SK-N-SH treated with all-trans-retinoic acid at 6 μM for 48 hours (cell line): ENCODE data around the gene TMEM37.

Experiments
- ATAC-seq: fragments of 200-7000 bp; cut with Tn5 transposase; 3 replicates; pipeline ENCODE4 v1.9.1; 2020; ENCODE audit warnings: mild to moderate bottlenecking, moderate library complexity
- ARNTL ChIP-seq: fragments of 450-650 bp; formaldehyde crosslinking; IDR thresholded peaks from 2 replicates; pipeline ENCODE4 v1.5.0; 2020; ENCODE audit warnings: low read depth, mild to moderate bottlenecking, moderate library complexity, borderline replicate concordance
- BACH2 ChIP-seq: fragments of 250-450 bp; sonication (Bioruptor Pico); IDR thresholded peaks from 2 replicates; pipeline ENCODE4 v1.9.0; 2021; ENCODE audit warnings: mild to moderate bottlenecking, borderline replicate concordance
- CREB5 ChIP-seq: fragments of 250-450 bp; sonication (Bioruptor Pico); IDR thresholded peaks from 2 replicates; pipeline ENCODE4 v1.5.1; 2020; ENCODE audit warnings: low read depth, mild to moderate bottlenecking, moderate library complexity
- CSDC2 ChIP-seq: fragments of 250-450 bp; sonication (Bioruptor Pico); IDR thresholded peaks from 2 replicates; pipeline ENCODE4 v1.5.0; 2020; ENCODE audit warnings: mild to moderate bottlenecking, moderate library complexity
- CSRNP3 ChIP-seq: fragments of 250-450 bp; sonication (Bioruptor Pico); IDR thresholded peaks from 2 replicates; pipeline ENCODE4 v1.5.1; 2021; ENCODE audit warnings: mild to moderate bottlenecking, moderate library complexity
- ESRRG ChIP-seq: fragments of 250-450 bp; sonication (Bioruptor Pico); IDR thresholded peaks from 2 replicates; pipeline ENCODE4 v1.6.1; 2021; ENCODE audit warnings: mild to moderate bottlenecking
- ISL1 ChIP-seq: fragments of 250-450 bp; sonication (Bioruptor Pico); IDR thresholded peaks from 2 replicates; pipeline ENCODE4 v2.1.2; 2022; ENCODE audit warnings: mild to moderate bottlenecking, moderate library complexity
- OSR1 ChIP-seq: fragments of 250-450 bp; sonication (Bioruptor Pico); IDR thresholded peaks from 2 replicates; pipeline ENCODE4 v1.8.0; 2022; ENCODE audit warnings: moderate library complexity, mild to moderate bottlenecking, inconsistent platforms
- PATZ1 ChIP-seq: fragments of 250-450 bp; sonication (Bioruptor Pico); IDR thresholded peaks from 2 replicates; pipeline ENCODE4 v1.8.0; 2020; ENCODE audit warnings: mild to moderate bottlenecking, moderate library complexity, borderline replicate concordance
- POU6F1 ChIP-seq: fragments of 250-450 bp; sonication (Bioruptor Pico); IDR thresholded peaks from 2 replicates; pipeline ENCODE4 v1.8.0; 2021; ENCODE audit warnings: low read depth, mild to moderate bottlenecking, moderate library complexity, borderline replicate concordance
- PPARA ChIP-seq: fragments of 250-450 bp; sonication (Bioruptor Pico); IDR thresholded peaks from 2 replicates; pipeline ENCODE4 v1.5.0; 2020; ENCODE audit warnings: mild to moderate bottlenecking, borderline replicate concordance
- RARB ChIP-seq: fragments of 250-450 bp; sonication (Bioruptor Pico); IDR thresholded peaks from 2 replicates; pipeline ENCODE4 v1.8.0; 2021; ENCODE audit warnings: mild to moderate bottlenecking, moderate library complexity
- SNAI2 ChIP-seq: fragments of 250-450 bp; sonication (Bioruptor Pico); IDR thresholded peaks from 2 replicates; pipeline ENCODE4 v1.5.0; 2020; ENCODE audit warnings: mild to moderate bottlenecking, moderate library complexity
- TCF4 ChIP-seq: fragments of 250-450 bp; sonication (Bioruptor Pico); IDR thresholded peaks from 2 replicates; pipeline ENCODE4 v1.8.0; 2021; ENCODE audit warnings: mild to moderate bottlenecking, moderate library complexity, borderline replicate concordance
- TOX ChIP-seq: fragments of 250-450 bp; sonication (Bioruptor Pico); IDR thresholded peaks from 2 replicates; pipeline ENCODE4 v1.8.0; 2021; ENCODE audit warnings: mild to moderate bottlenecking, moderate library complexity, borderline replicate concordance
- TSHZ2 ChIP-seq: fragments of 250-450 bp; sonication (Bioruptor Pico); IDR thresholded peaks from 2 replicates; pipeline ENCODE4 v1.5.0; 2020; ENCODE audit warnings: mild to moderate bottlenecking, moderate library complexity
- ZC3H10 ChIP-seq: fragments of 250-450 bp; sonication (Bioruptor Pico); IDR thresholded peaks from 2 replicates; pipeline ENCODE4 v1.5.1; 2021; ENCODE audit warnings: mild to moderate bottlenecking, moderate library complexity
- ZFP3 ChIP-seq: fragments of 250-450 bp; sonication (Bioruptor Pico); IDR thresholded peaks from 2 replicates; pipeline ENCODE4 v1.5.0; 2020; ENCODE audit warnings: mild to moderate bottlenecking, moderate library complexity
- ZNF565 ChIP-seq: fragments of 450-650 bp; formaldehyde crosslinking; conservative IDR thresholded peaks from 2 replicates; pipeline ENCODE4 v1.5.0; 2020; ENCODE audit warnings: low read depth, mild to moderate bottlenecking, moderate library complexity
- ZNF70 ChIP-seq: fragments of 450-650 bp; formaldehyde crosslinking; IDR thresholded peaks from 2 replicates; pipeline ENCODE4 v1.5.0; 2020; ENCODE audit warnings: mild to moderate bottlenecking, moderate library complexity
- ZNF8 ChIP-seq: fragments of 450-650 bp; formaldehyde crosslinking; IDR thresholded peaks from 2 replicates; pipeline ENCODE4 v1.5.0; 2020; ENCODE audit warnings: mild to moderate bottlenecking, moderate library complexity

The TMEM37 gene

GRCh38 chr2:119425119-119425405 is 6.6 kb upstream of the TMEM37 start:
- ATAC-seq = no peak
- TF ChIP-seq ARNTL (CRISPR knock-in tag) = no peak
- no peak for TF ChIP-seq CREB5 (CRISPR knock-in tag)
- TF ChIP-seq TCF4 (CRISPR knock-in tag) = no peak
- TF ChIP-seq TOX = no peak
- no peak for TF ChIP-seq ISL1 (CRISPR knock-in tag)
- no peak for TF ChIP-seq CSRNP3 (CRISPR knock-in tag)
- TF ChIP-seq BACH2 (CRISPR knock-in tag) = no peak
- TF ChIP-seq CSDC2 (CRISPR knock-in tag) = no peak
- TF ChIP-seq TSHZ2 (CRISPR knock-in tag) = no peak
- TF ChIP-seq PATZ1 (CRISPR knock-in tag) = no peak
- no peak for TF ChIP-seq ZNF8 (CRISPR knock-in tag)
- no peak for TF ChIP-seq RARB
- no peak for TF ChIP-seq PPARA (CRISPR knock-in tag)
- no peak for TF ChIP-seq ZFP3
- TF ChIP-seq ESRRG (CRISPR knock-in tag) = no peak
- TF ChIP-seq POU6F1 (CRISPR knock-in tag) = no peak
- no peak for TF ChIP-seq SNAI2 (CRISPR knock-in tag)
- TF ChIP-seq OSR1 = no peak
- no peak for TF ChIP-seq ZNF70 (CRISPR knock-in tag)

- ATAC-seq = no peak
- no peak for TF ChIP-seq BACH2 (CRISPR knock-in tag)
- TF ChIP-seq ZNF565 = no peak
- no peak for TF ChIP-seq CSRNP3 (CRISPR knock-in tag)
- no peak for TF ChIP-seq ZC3H10 (CRISPR knock-in tag)
- no peak for TF ChIP-seq POU6F1 (CRISPR knock-in tag)
- no peak for TF ChIP-seq PATZ1 (CRISPR knock-in tag)
- no peak for TF ChIP-seq TSHZ2 (CRISPR knock-in tag)
- TF ChIP-seq TOX = no peak
- no peak for TF ChIP-seq ESRRG (CRISPR knock-in tag)
- TF ChIP-seq RARB = no peak
- TF ChIP-seq PPARA (CRISPR knock-in tag) = no peak
Measured at GRCh38 chr2:119425620-119426395, 5.8 kb upstream of the TMEM37 start.
